ENCODE data around the gene TPCN2. TPM values are rescaled to one million over a fixed set of nuclear protein-coding genes. Genes with fewer than 3 reads are reported as not detected.
A peak's percentile ranks its signal among the peaks of the same experiment; 100 is the strongest.

TPCN2 gene
- total RNA-seq, 1 donor = 11.1 TPM

DNA sequence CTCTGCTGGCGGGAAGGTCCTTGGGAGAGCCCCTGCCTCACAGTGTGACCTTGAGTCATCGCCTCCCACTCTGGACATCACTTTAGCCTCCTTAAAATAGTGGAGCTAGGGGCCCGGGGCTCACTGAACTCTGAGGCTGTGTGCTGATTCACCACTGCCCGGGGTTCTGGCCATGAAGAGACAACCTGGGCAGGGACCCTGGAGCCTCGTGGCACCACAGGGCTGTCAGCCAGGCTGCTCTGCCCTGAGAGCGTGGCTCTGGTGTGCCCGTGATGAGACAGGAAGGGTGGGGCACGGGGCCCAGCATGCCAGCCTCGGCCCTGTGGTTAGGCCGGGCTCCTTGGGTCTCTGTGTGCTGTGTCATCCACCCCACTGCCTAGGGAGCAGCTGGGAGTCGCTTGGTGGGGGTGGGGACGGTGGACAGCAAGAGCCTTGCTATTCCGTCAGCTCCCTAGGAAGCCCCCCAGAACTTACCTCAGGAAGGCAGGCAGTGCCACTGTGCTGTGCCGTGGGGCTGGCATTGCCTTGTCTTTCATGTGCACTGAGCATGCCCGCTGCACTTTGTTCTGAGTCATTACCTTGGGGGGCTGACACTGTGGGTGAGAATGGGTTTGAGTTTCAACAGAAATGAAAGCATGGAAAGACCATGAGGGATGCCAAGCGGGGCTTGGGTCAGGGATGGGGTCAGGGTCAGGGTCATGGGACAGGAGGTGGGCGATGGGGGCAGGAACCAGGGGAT, 31.7 kb downstream of the TPCN2 start:
- no peak for DNase-seq (ENCODE audit: low read depth)
- TF ChIP-seq CTCF (IDR thresholded peaks at IDR 0.05; ENCODE audit: insufficient read depth, low read length) = no peak
- no peak overlapping the region for H3K4me3 ChIP-seq (ENCODE audit: low read depth, low read length)

- no peak overlapping the region for H3K4me3 ChIP-seq (ENCODE audit: low read depth, low read length)
Observed at GRCh38 chr11:69081180-69081579, 32.4 kb downstream of the TPCN2 start.

GRCh38 chr11:69083531-69084247, 35.0 kb downstream of the TPCN2 start:
- TF ChIP-seq CTCF (IDR thresholded peaks at IDR 0.05; ENCODE audit: insufficient read depth, low read length) = no peak
- DNase-seq (ENCODE audit: low read depth) = no peak
- H3K4me3 ChIP-seq (ENCODE audit: low read depth, low read length) = no peak overlapping the region

More at GRCh38 chr11:69081180-69081579, 32.4 kb downstream of the TPCN2 start:
- TF ChIP-seq CTCF (IDR thresholded peaks at IDR 0.05; ENCODE audit: insufficient read depth, low read length) = no peak
- no peak for DNase-seq (ENCODE audit: low read depth)

DNA sequence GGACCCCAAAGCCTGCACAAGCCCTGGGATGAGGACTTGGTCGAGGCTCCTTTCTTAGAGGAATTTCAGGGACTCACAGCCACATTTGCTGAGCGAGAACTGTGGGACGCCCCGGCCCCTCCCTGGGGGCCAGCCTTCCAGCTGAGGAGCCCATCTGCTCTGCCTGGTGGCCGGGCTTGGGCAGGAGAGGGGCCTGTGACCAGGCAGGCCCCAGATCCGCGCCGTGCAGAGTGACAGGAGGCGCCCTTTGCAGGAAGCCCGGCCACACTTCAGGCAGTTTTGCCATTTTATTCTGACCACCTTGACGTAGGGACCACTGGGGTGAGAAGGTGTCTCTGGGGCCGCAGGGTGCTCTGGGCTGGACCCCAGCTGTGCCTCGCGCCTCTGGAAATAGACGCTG, 35.6 kb downstream of the TPCN2 start:
- no peak for TF ChIP-seq CTCF (IDR thresholded peaks at IDR 0.05; ENCODE audit: insufficient read depth, low read length)
- DNase-seq (ENCODE audit: low read depth) = no peak
- no peak overlapping the region for H3K4me3 ChIP-seq (ENCODE audit: low read depth, low read length)

DNA sequence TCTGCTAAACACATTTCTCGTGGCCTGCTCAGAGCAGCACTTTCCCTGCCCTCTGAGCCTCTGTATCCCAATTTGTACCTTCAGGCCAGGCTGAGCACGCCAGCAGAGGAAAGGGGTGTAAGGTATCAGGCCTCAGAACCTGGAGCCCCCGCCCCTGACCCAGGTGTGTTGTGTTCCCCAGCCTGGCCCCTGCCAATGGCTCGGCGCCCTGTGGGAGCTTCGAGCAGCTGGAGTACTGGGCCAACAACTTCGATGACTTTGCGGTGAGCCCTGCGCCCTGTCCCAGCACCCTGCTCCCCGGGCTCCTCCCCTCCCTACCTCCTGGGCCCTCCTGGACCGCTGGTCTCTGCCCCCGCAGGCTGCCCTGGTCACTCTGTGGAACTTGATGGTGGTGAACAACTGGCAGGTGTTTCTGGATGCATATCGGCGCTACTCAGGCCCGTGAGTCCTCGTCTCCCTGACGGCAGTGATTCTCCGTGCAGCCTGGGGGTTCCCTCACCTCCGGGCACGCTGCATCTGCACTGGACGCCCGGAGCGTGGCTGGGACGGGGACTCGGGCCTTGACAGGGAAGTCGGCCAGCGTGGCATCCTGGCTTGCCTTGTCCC, 36.9 kb downstream of the TPCN2 start:
- TF ChIP-seq CTCF (IDR thresholded peaks at IDR 0.05; ENCODE audit: insufficient read depth, low read length) = no peak
- no peak for DNase-seq (ENCODE audit: low read depth)
- H3K4me3 ChIP-seq (ENCODE audit: low read depth, low read length) = no peak overlapping the region

GRCh38 chr11:69086152-69087132, 37.7 kb downstream of the TPCN2 start:
- H3K4me3 ChIP-seq (ENCODE audit: low read depth, low read length) = no peak overlapping the region
- TF ChIP-seq CTCF (IDR thresholded peaks at IDR 0.05; ENCODE audit: insufficient read depth, low read length) = peak; percentile 31
- DNase-seq (ENCODE audit: low read depth) = peak; percentile 24

Data from fibroblast of the aortic adventitia (primary cell).